ENCODE data around the gene INHBC. TPM values are rescaled to one million over a fixed set of nuclear protein-coding genes. Genes with fewer than 3 reads are reported as not detected.

The INHBC gene, protein sequence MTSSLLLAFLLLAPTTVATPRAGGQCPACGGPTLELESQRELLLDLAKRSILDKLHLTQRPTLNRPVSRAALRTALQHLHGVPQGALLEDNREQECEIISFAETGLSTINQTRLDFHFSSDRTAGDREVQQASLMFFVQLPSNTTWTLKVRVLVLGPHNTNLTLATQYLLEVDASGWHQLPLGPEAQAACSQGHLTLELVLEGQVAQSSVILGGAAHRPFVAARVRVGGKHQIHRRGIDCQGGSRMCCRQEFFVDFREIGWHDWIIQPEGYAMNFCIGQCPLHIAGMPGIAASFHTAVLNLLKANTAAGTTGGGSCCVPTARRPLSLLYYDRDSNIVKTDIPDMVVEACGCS
- not detected for total RNA-seq

DNA sequence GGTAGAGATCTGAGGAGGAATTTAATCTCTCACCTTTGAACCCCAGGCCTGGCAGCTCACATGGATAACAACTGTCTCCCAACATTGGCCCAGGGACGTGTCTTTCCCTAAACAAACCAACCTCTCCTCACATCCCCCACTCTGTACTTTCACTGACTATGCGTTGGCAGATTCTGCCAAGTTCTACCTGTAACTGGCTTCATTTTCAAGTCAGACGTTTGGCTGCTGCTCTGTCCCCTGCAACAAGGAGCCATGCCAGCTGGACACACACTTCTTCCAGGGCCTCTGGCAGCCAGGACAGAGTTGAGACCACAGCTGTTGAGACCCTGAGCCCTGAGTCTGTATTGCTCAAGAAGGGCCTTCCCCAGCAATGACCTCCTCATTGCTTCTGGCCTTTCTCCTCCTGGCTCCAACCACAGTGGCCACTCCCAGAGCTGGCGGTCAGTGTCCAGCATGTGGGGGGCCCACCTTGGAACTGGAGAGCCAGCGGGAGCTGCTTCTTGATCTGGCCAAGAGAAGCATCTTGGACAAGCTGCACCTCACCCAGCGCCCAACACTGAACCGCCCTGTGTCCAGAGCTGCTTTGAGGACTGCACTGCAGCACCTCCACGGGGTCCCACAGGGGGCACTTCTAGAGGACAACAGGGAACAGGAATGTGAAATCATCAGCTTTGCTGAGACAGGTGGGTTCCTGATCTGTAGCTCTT lies at the start of gene INHBC:
Gene INHBC, plus strand, starts transcription at position 268 of the 707 bp plus-strand sequence. Its CDS starts 103 bp downstream, at position 371.
- no peak within 1 kb of the TSS for H3K27ac ChIP-seq
- no peaks in the 10 kb centered on the region for H3K9me3 ChIP-seq
- TF ChIP-seq, protein P1, sequence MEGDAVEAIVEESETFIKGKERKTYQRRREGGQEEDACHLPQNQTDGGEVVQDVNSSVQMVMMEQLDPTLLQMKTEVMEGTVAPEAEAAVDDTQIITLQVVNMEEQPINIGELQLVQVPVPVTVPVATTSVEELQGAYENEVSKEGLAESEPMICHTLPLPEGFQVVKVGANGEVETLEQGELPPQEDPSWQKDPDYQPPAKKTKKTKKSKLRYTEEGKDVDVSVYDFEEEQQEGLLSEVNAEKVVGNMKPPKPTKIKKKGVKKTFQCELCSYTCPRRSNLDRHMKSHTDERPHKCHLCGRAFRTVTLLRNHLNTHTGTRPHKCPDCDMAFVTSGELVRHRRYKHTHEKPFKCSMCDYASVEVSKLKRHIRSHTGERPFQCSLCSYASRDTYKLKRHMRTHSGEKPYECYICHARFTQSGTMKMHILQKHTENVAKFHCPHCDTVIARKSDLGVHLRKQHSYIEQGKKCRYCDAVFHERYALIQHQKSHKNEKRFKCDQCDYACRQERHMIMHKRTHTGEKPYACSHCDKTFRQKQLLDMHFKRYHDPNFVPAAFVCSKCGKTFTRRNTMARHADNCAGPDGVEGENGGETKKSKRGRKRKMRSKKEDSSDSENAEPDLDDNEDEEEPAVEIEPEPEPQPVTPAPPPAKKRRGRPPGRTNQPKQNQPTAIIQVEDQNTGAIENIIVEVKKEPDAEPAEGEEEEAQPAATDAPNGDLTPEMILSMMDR (IDR thresholded peaks at IDR 0.05): no peak
- DNase-seq (ENCODE audit: low spot score): no peak
- no peaks in the 10 kb centered on the region for H3K36me3 ChIP-seq
- no peaks in the 10 kb centered on the region for H3K27me3 ChIP-seq
- no peak within 1 kb of the TSS for H3K4me3 ChIP-seq
- H3K4me1 ChIP-seq: peaks cover 0 to 4% of the 10 kb centered on the region in 2 donors

DNA sequence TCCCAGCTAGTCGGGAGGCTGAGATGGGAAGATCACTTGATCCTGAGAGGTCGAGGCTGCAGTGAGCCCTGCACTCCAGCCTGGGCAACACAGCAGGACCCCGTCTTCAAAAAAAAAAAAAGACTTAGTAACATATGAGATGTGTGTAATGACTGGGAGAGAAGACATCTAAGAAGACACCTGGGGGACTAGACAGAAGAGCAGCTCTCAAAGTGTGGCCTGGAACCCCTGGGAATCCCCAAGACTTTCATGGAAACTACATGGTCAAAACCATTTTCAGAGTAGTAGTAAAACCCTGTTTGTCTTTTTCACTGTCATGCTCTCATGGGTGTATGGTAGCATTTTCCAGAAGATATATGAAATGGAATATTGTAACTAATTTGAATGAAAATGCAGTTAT lies 49.0 kb upstream of the INHBC start:
- no peak for DNase-seq (ENCODE audit: low spot score)
- H3K36me3 ChIP-seq: no peaks in the 10 kb centered on the region
- TF ChIP-seq, protein P1 (IDR thresholded peaks at IDR 0.05): no peak
- peaks cover 0 to 21% of the 10 kb centered on the region in 2 donors for H3K4me1 ChIP-seq
- no peak overlapping the region for H3K4me3 ChIP-seq
- H3K9me3 ChIP-seq: no peaks in the 10 kb centered on the region
- no peak overlapping the region for H3K27ac ChIP-seq
- no peaks in the 10 kb centered on the region for H3K27me3 ChIP-seq

DNA sequence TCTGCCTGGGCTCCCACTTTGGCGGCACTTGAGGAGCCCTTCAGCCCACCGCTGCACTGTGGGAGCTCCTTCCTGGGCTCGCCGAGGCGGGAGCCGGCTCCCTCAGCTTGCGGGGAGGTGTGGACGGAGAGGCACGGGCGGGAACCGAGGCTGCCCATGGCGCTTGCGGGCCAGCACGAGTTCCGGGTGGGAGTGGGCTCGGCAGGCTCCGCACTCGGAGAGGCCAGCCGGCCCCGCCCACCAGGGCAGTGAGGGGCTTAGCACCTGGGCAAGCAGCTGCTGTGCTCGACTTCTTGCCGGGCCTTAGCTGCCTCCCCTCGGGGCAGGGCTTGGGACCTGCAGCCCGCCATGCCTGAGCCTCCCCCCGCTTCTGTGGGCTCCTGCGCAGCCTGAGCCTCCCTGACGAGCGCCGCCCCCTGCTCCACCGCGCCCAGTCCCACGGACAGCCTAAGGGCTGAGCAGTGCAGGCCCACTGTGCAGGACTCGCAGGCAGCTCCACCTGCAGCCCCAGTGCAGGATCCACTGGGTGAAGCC lies 48.3 kb upstream of the INHBC start:
- TF ChIP-seq, protein P1 (IDR thresholded peaks at IDR 0.05): no peak
- Histone ChIP-seq H3K4me3 (no peak overlapping the region), H3K36me3 (no peaks in the 10 kb centered on the region), H3K4me1 (peaks cover 0 to 21% of the 10 kb centered on the region in 2 donors), H3K27ac (no peak overlapping the region), H3K27me3 (no peaks in the 10 kb centered on the region), H3K9me3 (no peaks in the 10 kb centered on the region)
- DNase-seq (ENCODE audit: low spot score): no peak

DNA sequence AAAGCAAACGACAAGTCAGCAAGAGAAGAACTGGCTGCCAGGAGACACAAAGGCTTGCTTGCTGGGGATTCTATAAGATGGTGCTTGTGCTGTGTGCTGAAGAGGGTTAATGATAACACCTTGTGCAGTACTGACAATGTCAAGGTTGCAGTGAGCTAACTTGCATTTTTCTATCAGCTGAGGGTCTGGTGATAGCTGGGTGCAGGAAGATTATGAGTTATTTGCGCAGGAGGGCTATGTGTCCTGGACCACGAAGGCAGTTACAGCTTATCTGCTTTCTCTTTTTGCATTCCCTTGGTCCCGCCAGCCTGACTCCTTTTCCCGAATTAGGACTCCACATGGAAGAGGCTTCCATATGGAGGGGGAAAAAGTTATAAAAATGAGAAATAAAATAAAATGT lies 46.2 kb upstream of the INHBC start:
- Histone ChIP-seq H3K27ac (no peak overlapping the region), H3K4me1 (peaks cover 0 to 21% of the 10 kb centered on the region in 2 donors), H3K4me3 (no peak overlapping the region), H3K9me3 (no peaks in the 10 kb centered on the region), H3K27me3 (no peaks in the 10 kb centered on the region), H3K36me3 (peaks cover under 1% of the 10 kb centered on the region)
- TF ChIP-seq, protein P1 (IDR thresholded peaks at IDR 0.05): no peak
- DNase-seq (ENCODE audit: low spot score): no peak

DNA sequence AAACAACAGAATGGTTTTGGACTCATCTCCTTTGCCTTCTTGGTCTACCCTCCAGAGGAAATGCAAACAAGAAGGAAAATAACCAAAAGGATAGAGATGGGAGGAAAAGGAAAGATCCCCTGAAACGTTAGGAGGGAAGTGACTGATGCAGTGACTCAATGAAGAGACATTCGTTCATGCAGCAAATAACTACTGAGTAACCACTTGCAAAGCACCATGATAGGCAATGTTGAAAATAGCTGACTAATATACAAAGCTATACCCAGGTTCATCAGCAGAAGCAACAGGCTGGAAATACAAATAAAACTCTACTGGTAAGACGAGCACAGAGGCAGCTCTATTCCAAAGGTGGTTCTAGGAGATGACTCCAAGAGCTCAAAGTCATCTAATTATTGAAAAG lies 45.6 kb upstream of the INHBC start:
- DNase-seq (ENCODE audit: low spot score): no peak
- H3K27ac ChIP-seq: no peak overlapping the region
- H3K4me1 ChIP-seq: peaks cover 0 to 21% of the 10 kb centered on the region in 2 donors
- H3K27me3 ChIP-seq: no peaks in the 10 kb centered on the region
- H3K4me3 ChIP-seq: no peak overlapping the region
- H3K9me3 ChIP-seq: no peaks in the 10 kb centered on the region
- TF ChIP-seq, protein P1 (IDR thresholded peaks at IDR 0.05): no peak
- peaks cover 6% of the 10 kb centered on the region for H3K36me3 ChIP-seq

Measured in right atrium auricular region (tissue), 2 donors.